ENCODE measurements around the gene FBXL7.

- no peak for TF ChIP-seq POLR2A (IDR thresholded peaks at IDR 0.05; ENCODE audit: extremely low read depth, insufficient read length)
- no peak for TF ChIP-seq CTCF (IDR thresholded peaks at IDR 0.05; ENCODE audit: low read depth, low read length)
Observed at GRCh38 chr5:15549961-15550360, 50.0 kb downstream of the FBXL7 start.

Measured in NB4 (cell line).